ENCODE data around the gene PTPRT. TPM values are rescaled to one million over a fixed set of nuclear protein-coding genes. Genes with fewer than 3 reads are reported as not detected.

PTPRT gene
- total and polyA plus RNA-seq, 4 donors: 0.14 to 2.8 (median 0.40) TPM

GRCh38 chr20:42494290-42494689 lies 695.4 kb downstream of the PTPRT start:
- H3K4me3 ChIP-seq (ENCODE audit: low read depth in 1 of 3, low read length in 3 of 3): no peak overlapping the region
- no peak for DNase-seq (ENCODE audit: low spot score)
- H3K9me3 ChIP-seq (ENCODE audit: control insufficient read depth in 4 of 4, low read length in 3 of 4): no peaks in the 10 kb centered on the region
- H3K9ac ChIP-seq (ENCODE audit: low read depth in 1 of 2, low read length in 2 of 2): no peak overlapping the region
- no peaks in the 10 kb centered on the region for H3K36me3 ChIP-seq (ENCODE audit: control insufficient read depth in 4 of 4, insufficient read depth in 3 of 4, low read depth in 1 of 4, low read length in 3 of 4)
- peaks cover 0 to 5% (median 0%) of the 10 kb centered on the region in 4 donors for H3K27me3 ChIP-seq (ENCODE audit: control insufficient read depth in 4 of 4, insufficient read depth in 4 of 4, low read length in 3 of 4)
- H3K27ac ChIP-seq (ENCODE audit: low read depth in 1 of 2, low read length in 2 of 2): no peak overlapping the region
- TF ChIP-seq FOXA1 (IDR thresholded peaks at IDR 0.05) (no peak), ATF3 (IDR thresholded peaks at IDR 0.05) (no peak), RXRA (IDR thresholded peaks at IDR 0.05) (no peak), SP1 (IDR thresholded peaks at IDR 0.05) (no peak), JUND (IDR thresholded peaks at IDR 0.05) (no peak), CTCF (IDR thresholded peaks at IDR 0.05; ENCODE audit: low read depth, low read length, missing input control) (no peak), NR2F2 (IDR thresholded peaks at IDR 0.05) (no peak), HNF4G (IDR thresholded peaks at IDR 0.05) (no peak)
- no peaks in the 10 kb centered on the region for H3K4me1 ChIP-seq (ENCODE audit: control insufficient read depth in 4 of 4, insufficient read depth in 4 of 4, low read length in 3 of 4)
- WGBS: 72% methylated on average over 4 of the region's 4 CpGs

- Histone ChIP-seq H3K27me3 (ENCODE audit: control insufficient read depth in 4 of 4, insufficient read depth in 4 of 4, low read length in 3 of 4) (peaks cover 0 to 3% (median 0%) of the 10 kb centered on the region in 4 donors), H3K36me3 (ENCODE audit: control insufficient read depth in 4 of 4, insufficient read depth in 3 of 4, low read depth in 1 of 4, low read length in 3 of 4) (no peaks in the 10 kb centered on the region), H3K9ac (ENCODE audit: low read depth in 1 of 2, low read length in 2 of 2) (no peak overlapping the region), H3K9me3 (ENCODE audit: control insufficient read depth in 4 of 4, low read length in 3 of 4) (no peaks in the 10 kb centered on the region), H3K4me3 (ENCODE audit: low read depth in 1 of 3, low read length in 3 of 3) (no peak overlapping the region), H3K4me1 (ENCODE audit: control insufficient read depth in 4 of 4, insufficient read depth in 4 of 4, low read length in 3 of 4) (no peaks in the 10 kb centered on the region), H3K27ac (ENCODE audit: low read depth in 1 of 2, low read length in 2 of 2) (no peak overlapping the region)
- no peak for TF ChIP-seq RXRA (IDR thresholded peaks at IDR 0.05)
- TF ChIP-seq TAF1 (conservative IDR thresholded peaks at IDR 0.05): no peak
- TF ChIP-seq MAX (IDR thresholded peaks at IDR 0.05): no peak
- no peak for TF ChIP-seq JUND (IDR thresholded peaks at IDR 0.05)
- TF ChIP-seq ATF3 (IDR thresholded peaks at IDR 0.05): no peak
- no peak for TF ChIP-seq HNF4A (conservative IDR thresholded peaks at IDR 0.05)
- no peak for TF ChIP-seq FOXA2 (IDR thresholded peaks at IDR 0.05)
- TF ChIP-seq FOXA1 (IDR thresholded peaks at IDR 0.05): no peak
- TF ChIP-seq CTCF (IDR thresholded peaks at IDR 0.05; ENCODE audit: low read depth, low read length, missing input control): no peak
- DNase-seq (ENCODE audit: low spot score): no peak
Measured at GRCh38 chr20:42493001-42493400, 696.7 kb downstream of the PTPRT start.

- Histone ChIP-seq H3K27ac (ENCODE audit: low read depth in 1 of 2, low read length in 2 of 2) (no peak overlapping the region), H3K4me3 (ENCODE audit: low read depth in 1 of 3, low read length in 3 of 3) (no peak overlapping the region), H3K9ac (ENCODE audit: low read depth in 1 of 2, low read length in 2 of 2) (no peak overlapping the region), H3K4me1 (ENCODE audit: control insufficient read depth in 4 of 4, insufficient read depth in 4 of 4, low read length in 3 of 4) (no peaks in the 10 kb centered on the region), H3K36me3 (ENCODE audit: control insufficient read depth in 4 of 4, insufficient read depth in 3 of 4, low read depth in 1 of 4, low read length in 3 of 4) (no peaks in the 10 kb centered on the region), H3K27me3 (ENCODE audit: control insufficient read depth in 4 of 4, insufficient read depth in 4 of 4, low read length in 3 of 4) (no peaks in the 10 kb centered on the region), H3K9me3 (ENCODE audit: control insufficient read depth in 4 of 4, low read length in 3 of 4) (no peaks in the 10 kb centered on the region)
- no peak for TF ChIP-seq FOXA1 (IDR thresholded peaks at IDR 0.05)
- TF ChIP-seq JUND (IDR thresholded peaks at IDR 0.05): no peak
- no peak for TF ChIP-seq GABPA (IDR thresholded peaks at IDR 0.05 in 1 of 2, conservative IDR thresholded peaks at IDR 0.05 in 1 of 2)
- TF ChIP-seq YY1 (IDR thresholded peaks at IDR 0.05): no peak
- no peak for TF ChIP-seq HNF4G (IDR thresholded peaks at IDR 0.05)
- DNase-seq (ENCODE audit: low spot score): no peak
- 70% methylated on average over 2 of the region's 2 CpGs for WGBS
Measured at GRCh38 chr20:42492290-42492689, 697.4 kb downstream of the PTPRT start.

Measured in liver (tissue), 9 donors.